EL (cell line): ENCODE results near the gene C1QTNF8.

Source experiments
- DNase-seq: peaks from one replicate; pipeline ENCODE4 v3.0.0-alpha.2; 2016

The C1QTNF8 gene, protein sequence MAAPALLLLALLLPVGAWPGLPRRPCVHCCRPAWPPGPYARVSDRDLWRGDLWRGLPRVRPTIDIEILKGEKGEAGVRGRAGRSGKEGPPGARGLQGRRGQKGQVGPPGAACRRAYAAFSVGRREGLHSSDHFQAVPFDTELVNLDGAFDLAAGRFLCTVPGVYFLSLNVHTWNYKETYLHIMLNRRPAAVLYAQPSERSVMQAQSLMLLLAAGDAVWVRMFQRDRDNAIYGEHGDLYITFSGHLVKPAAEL

DNA sequence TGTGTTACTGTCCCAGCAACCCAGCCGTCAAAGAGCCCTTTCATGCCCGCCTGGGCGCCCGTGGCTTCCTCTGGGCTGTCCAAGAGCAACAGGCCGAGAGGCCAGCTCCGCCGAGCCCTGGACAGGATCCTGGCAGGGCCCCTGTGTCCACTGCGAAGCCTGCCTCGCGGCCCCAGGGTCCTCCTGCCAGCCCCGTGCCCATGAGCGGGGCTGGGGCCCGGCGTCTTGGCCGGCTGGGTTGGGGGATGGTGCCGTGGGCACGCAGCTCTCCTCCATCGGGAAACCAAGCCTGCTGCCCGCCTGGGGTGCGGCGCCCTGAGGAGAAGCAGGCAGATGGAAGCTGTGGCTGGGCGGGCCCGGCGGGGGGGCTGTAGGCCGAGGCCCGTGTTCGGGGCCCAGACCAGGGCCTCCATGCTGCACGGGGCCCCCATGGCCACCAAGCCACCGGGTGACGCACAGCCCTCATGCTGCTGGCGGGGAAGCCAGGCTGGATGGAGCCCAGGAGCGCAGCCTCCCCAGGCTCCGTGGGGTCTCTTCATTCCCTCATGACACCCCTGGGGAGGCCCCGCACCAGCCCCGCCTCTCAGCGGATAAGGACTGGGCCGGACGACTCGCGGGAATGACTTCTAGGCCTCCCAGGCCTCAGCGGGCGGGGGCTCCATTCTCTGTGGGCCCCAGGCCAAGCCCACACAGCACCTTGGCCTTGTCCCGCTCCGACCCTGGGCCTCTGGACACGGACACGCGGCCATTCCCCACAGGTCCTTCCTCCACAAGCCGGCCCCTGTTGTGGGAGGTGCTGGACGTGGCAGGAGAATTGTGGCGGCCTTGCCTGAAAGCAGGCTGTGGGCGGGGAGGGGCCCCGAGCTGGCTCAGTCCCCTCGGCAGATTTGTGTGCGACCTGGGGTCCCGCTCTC is at the start of gene C1QTNF8:
TSS of gene C1QTNF8 (minus strand) at position 76 of the 914 bp plus-strand sequence. CDS start 1,322 bp downstream, outside the sequence.
- DNase-seq = no peak

DNA sequence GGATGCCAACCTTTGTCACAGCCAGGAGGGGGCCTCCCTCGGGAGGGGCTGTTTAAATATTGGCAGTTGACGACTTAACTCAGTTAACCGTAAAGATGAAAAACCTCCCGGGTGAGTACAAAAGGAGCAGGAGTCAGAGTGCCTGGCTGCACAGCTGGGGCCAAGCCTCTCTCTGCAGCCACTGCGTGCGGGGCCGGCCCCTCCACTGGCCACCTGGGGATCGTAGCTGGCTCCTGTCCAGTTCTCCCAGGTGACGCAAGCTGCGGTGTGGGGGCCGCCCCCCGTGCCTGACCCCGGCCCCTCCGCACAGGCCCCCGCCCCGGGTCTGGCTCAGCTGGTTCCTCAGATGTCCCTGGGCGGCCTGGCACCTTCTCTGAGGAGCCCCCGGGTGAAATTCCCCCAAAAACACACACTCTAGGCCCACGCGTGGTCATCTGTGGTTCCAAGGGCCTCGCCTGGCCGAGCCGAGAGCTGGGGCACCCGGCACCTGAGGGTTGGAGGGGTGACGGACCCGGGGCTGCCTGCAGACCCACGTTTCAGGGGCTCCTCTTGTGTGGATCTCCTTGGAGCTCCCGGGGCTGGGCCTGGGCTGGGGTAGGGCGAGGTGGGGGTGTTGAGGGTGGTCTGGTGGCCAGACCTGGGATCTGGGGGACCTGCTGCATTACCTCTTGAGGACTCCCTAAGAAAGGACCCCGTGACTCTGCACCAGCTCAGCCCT is 49.5 kb upstream of the C1QTNF8 start:
- DNase-seq = no peak

DNA sequence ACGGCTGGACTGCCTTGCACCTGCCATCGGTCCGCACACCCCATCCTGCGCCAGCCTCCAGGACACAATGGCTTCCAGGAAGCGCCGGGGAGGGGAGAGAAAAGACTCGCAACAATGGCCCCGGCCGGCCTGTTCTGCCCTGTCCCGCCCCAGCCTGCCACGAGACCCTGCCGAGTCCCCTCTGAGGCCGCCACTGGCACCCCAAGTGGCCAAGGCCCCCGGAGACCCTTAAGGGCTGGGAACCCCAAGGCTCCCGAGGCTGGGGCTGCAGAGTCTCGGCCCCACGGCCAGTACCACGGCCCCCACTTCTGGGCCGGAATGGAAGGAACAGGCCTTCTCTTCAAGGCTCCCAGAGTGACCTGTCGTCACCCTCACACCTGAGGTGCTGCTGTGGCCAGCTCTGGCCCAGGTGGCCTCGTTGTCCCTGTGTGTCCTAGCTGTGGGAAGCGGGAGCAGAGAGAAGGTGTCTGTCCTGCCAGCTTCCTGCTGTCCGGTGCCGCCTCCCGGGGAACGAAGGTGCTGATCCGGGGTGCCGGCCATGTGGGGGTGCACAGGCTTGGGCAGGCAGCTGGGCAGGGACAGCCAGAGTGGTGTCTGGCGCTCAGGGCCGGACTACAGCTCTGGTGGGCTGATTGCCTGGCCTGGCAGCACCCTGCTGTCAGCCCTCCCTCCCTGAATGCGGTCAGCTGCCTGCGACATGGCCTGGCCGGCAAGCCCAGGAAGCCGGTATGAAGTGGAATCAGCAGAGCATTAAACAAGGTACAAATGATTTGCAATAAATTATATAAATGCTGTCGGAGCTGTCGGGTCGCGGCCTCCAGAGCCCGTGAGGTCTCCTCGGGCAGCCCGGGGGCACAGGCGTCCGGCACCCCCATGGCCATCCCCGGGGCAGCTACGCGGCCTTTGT is 48.7 kb upstream of the C1QTNF8 start:
- no peak for DNase-seq

DNA sequence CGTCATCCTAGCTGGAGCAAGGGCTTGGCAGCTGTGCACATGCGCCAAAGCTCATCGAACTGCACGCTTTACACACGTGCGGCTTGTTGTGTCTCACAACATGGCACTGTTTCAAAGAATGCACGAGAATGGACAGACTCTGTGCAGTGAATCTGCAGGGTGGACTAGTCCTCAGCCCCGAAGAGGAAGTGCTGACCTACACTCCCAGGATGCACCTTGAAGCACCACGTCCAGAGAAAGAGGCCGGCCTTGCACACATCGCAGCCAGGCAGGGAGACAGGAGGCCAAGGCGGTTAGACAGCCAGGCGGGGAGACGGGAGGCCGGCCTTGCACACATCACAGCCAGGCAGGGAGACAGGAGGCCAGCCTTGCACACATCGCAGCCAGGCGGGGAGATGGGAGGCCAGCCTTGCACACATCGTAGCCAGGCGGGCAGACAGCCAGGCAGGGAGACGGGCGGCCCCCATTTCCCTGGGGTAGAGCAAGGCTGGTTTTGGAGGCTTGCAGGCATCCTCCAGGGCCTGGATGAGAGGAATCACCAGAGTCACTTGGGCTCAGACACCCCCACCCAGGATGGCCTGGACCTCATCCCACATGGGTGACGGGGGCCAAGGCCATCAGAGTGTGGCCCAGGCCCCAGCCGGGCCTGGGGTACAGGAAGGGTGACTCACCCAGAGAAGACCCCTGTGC is 47.9 kb upstream of the C1QTNF8 start:
- DNase-seq = no peak

DNA sequence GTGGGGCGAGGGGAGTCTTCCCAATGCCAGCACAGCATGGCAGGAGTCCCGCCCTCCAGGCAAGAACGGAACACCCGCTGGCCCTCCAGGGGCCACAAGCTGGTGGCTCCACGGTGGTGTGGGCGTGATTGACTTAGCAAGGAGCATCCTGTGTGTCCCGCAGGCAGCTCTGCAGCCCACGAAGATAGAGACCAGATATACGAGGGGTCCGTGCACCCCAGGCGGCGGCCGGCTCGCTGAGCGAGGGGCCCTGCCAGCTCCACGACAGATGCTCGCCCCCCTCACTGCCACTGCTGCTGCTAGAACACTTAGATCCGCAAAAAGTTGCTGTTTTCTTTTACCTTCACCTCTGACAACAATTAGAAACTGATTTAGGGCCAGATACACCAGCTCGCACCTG is 46.9 kb upstream of the C1QTNF8 start:
- DNase-seq = no peak

DNA sequence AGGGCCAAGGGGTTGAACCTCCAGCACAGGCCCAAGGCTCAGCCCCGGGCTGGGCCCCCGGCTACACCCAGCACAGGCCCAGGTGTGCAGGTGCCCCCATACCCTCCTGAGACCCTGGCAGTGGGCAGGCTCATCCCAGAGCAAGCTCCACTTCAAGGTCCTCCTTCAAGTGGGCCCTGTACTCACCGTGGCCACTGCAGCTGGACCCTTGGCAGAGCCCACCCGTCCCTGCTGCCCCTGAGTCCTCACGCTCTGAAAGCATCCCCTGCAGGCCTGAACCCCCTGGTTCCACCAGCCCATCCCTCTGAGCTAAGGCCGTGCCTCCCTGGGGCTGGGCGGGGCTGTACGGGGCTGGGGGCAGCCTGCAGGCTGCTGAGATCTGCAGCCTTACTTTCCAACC is 45.7 kb upstream of the C1QTNF8 start:
- DNase-seq = no peak

DNA sequence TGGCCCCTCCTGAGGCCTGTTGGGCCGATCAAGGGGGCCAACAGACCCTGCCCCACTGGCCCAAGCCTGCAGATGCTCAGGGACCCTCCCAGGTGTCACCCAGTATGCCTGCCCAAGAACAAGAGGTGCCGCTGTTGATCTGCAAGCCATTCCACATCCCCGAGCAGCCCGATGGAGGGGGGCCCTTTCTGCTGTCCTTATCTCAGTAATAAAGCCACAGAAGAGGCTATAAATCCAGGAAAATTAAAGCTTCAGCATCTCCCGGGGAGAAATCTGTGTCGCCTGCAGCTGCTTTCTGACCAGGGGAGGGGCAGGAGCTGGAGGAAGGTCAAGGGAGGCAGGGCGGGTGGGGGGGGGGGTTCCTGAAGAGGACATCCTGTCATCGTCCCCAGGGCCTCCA is 45.1 kb upstream of the C1QTNF8 start:
- DNase-seq = no peak

DNA sequence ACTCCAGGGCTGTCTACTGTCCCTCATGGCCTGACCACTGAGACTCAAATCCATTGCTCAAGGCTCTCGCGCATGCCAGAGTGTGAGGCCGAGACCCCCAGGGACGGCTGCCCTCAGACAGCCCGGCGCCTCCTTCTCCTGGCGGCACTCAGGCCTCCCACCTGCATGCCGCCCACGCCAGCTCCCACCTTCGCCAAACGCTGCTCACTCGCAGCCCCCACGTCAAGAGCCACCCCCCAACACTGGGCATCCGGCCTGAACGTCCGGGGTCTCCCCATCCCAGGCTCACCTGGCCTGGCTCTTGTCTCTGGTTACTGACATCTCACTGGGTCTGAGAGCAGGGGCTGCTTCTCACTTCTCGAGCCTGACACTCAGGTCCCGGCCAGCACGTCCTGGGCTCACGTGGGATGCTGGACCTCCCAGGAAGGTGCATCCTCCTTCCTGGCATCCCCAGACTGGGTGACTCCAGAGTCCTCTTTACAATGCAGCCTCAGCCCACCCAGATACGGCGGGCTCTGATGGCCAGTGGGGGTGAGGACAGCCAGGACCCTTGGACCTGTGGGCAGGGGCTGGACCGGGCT is 44.6 kb upstream of the C1QTNF8 start:
- no peak for DNase-seq

DNA sequence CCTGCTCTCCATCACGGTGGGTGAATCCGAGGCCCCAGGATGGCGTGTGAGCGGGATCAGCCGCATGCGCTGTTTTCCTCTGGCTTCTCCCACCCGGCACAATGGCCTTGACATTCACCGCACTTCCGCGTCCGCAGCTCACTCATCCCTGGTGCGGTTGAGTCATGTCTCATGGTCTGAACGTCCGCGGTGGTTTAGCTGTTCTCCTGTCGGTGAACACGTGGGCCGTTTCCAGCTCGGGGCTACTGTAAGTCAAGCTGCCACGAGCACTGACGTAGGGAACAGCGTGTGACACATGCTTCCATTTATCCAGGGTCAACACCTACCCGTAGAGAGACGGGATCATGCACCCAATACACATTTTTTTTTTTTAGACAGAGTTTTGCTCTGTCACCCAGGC is 41.6 kb upstream of the C1QTNF8 start:
- peak; percentile 74 for DNase-seq

DNA sequence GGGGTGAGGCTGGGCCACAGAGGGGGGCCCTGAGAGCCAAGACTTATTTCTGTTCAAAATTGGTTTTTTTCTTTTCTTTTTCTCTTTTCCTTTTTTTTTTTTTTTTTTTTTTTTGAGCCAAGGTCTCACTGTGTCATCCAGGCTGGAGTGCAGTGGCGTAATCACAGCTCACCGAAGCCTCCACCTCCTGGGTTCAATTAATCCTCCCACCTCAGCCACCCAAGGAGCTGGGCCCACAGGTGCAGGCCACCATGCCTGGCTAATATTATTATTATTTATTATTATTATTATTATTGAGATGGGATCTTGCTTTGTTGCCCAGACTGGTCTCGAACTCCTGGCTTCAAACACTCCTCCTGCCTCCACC is 39.4 kb upstream of the C1QTNF8 start:
- DNase-seq = no peak

DNA sequence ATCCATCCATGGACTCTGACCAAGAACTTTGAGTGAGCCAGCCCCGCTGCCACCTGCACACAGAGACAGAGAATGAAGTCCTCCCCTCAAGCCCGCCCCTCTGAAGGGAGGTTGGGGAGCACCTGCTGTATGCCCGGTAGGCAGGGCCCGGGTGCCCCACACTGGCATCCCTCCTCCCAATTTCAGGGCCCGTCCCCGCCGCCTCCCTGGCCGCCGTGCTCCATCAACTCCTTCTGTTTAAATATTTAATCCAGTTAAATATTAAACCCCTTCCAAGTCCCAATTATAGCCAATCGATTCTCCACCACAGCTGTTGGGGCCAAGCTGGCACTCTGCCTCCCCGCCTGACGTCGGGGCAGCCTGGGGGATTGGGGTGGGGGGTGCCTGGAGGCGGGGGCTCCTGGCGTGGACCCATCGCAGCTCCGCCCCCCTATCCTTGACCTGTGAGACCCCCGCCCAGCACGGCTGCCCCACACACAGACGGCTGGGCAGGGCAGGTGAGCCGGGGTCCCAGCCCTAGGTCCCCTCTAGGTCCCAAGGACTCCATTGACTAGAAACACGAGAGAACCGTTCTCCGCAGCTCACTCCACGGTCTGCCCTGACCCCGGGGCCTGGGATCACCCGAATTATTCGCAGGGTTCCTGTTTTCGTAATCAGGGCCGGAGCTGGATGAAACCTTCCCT is 38.9 kb upstream of the C1QTNF8 start:
- no peak for DNase-seq

DNA sequence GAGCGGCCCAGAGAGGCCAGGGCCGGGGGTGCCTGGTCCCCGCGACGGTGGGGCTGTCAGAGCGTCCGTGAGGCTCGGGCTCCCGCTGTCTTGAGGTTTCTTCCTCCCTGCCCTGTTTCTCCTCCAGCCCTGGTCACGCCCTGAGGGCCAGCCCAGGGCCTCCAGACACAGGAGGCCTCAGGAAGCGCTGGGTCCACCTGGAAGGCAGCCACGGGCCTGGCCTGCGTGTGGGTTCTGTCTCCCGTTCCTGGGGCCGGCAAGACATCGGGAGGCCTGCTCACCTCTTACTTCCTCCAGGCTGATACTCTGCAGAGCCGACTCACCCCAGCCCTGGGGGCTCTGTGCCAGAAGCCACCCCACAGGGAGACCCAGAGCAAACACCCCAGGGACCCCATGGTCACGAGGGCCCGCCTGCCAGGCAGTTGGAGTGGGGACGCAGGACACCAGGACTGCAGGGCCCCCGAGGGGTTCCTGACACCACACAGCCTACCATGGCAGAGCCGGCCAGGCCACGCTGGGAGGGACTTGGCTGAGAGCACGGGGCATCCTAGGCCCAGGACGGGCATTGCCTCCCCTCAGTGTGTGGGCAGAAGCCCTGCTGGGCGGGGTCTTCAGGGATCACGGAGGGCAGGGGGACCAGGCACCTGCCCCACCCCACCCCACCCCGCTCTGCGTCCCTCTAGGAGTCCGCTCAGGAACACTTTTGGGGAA is 37.9 kb upstream of the C1QTNF8 start:
- DNase-seq = no peak

DNA sequence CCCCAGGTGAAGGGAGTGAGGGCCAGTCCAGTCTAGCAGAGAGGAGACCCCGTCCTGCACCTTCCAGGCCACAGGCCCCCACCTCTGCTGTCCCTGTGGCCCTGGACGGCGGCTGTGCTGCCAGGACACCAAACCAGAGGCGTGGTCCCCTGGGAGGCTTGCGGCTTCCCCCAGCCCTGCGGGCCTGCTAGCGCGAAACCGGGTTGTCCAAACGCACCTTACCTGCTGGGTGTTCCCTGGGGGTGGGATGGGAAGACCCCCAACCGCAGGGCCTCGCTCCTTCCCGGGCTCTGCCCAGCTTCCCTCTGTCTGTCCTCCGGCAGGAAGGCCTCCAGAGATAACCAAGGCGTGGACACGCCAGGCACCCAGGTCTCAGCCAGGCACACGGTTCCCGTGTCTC is 37.2 kb upstream of the C1QTNF8 start:
- no peak for DNase-seq

DNA sequence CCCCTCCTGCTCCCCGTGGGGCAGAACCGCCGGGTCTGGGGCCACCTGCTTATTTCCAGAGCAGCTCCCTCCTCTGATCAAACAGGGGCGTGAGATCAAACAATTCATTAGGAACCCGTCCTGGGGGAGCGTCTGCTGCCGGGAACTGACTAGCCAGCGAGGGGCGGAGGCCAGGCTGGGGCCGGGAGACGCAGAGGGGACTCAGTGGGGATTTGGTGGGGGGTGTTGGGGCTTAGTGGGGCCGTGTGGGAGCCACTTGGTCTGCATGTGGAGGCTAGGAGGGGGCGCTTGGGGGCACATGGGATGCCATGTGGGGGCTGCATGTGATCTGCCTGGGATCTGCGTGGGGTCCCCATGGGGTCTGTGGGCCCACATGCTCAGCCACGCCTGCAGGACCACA is 36.4 kb upstream of the C1QTNF8 start:
- DNase-seq = no peak

DNA sequence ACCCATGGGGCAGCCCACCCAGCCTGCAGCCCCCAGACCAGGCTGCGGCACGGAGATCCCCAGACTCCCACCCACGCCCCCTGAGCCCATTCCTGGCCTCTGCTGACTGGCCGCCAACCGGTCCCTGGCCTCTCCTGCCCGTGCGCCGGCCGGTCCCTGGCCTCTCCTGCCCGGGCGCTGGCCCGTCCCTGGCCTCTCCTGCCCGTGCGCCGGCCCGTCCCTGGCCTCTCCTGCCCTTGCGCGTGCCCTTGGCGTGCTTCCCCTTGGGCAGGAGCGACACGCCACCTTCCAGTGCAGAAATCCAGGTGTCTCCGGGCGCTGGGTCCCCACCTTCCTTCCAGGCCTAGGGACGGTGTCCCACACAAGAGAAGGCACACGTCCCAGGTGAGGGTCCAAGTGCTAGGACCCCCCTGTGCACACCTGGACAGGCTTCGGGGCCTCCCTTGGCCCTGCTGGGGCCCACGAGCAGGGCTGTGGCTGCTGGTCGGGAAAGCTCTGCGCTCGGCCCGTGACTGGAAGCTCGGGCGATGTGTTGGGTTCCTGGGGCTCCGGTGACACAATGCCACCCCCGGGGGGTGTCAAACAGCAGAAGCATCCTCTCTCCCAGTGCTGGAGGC is 35.4 kb upstream of the C1QTNF8 start:
- no peak for DNase-seq

DNA sequence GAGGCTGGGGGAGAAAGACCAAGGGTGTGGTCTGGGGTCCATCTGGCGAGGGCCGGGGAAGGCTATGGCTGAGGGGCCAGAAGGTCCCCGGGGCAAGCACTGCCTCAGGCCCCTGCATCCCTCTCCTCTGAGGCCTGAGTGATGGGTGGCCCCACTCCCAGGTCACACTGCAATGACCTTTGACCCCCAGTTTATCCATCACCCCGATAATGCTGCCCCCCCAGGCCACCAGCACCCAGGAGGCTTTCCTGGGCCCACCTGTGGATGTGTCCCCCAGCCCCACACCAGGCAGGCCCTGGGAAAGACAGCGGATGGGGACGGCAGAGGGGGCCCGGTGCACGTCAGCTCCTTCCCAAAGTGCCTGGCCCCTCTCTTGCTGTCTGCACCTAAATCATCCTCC is 34.3 kb upstream of the C1QTNF8 start:
- no peak for DNase-seq

DNA sequence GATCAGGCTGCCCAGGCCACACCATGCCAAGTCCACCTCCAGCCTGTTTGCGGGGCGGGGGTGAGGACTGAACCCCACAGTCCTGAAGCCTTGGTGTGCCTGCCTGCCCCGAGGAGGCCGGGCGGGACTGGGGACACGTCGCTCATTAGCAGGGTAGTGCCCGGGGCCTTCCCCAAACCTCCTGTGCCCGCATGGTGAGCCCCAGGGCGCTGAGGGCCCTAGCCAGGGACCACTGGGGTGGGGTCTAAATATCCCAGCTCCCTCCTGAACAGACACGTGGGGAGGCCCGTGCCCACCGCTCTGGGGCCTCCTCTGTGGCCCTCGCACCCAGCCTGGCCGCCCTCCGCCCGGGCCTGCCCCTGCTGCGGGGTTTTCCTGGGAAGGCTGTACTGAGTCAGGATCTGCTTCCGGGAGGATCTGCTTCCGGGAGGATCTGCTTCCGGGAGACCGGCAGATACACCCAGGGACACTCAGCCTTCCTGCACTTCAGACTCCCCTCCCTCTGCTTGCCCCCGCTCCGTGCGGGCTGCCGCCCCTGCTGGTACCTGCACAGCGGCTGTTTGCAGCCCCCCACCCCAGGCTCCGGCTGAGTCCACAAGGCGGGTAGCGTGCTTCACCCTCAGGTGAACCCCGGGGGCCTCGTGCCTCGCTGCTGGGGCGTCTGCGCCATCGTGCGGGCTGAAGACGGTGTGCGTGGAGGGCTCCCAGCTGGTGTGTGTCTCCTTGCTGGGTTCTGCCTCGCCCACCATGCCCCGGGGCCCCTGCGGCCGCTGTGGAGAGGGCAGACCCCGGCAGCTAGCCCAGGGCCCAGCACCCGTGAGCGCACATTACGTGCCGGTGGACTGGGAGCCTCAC is 33.3 kb upstream of the C1QTNF8 start:
- no peak for DNase-seq

DNA sequence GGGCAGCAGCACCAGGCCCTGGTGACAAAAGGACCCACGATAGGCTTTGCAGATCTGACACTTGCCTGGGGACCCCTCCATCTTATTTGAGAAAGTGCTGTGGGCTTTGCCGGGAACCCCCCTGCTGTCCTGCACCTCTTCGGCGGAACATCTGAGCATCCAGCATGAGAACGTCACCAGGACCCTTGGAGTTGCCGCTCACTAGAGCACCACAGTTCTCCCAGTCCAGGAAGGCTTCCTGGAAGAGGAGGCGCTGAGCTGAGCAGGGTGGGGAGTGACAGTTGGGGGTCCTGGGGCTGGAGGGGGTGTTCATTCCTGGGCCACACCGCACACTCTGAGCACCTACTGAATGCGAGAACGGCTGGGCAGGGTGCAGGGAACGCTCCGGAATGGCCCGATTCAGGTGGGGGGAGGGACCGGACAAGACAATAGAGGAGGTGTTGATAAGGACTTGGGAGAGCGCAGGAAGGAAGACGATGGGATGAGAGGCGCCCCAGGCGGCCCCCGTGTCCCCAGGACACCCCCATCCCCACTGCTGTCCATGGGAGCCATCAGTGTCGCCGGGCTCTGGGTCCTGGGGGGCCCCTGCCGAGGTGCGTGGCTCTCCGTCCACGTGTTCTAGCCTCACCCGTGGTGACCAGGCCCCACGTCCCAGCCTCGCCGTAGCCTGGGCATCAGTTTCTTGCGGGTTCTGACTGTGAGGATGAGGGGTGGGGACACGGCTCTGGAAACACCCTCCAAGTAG is 32.1 kb upstream of the C1QTNF8 start:
- no peak for DNase-seq
